ENCODE measurements around the gene DUSP3.
A peak's percentile ranks its signal among the peaks of the same experiment; 100 is the strongest.

Gene DUSP3

GRCh38 chr17:43722870-43723665 is 55.7 kb downstream of the DUSP3 start:
- no peak for DNase-seq

DNA sequence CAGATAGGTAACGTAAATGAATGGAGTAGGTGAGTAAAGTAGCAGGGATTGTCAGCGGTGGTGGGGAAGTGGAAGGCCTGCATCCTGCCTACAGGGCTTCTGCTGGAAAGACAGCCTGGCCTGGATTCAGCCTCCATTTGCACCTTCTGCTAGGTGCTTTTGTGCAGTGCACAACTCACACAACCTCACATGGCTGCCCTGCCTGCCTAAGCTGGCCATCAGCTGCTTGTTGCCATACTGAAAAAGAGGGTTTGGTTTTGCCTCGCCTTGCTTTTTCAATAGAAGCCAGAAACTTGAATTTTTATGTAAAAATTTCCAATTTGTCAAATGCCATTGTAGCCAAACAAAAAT is 56.5 kb downstream of the DUSP3 start:
- no peak for DNase-seq

DNA sequence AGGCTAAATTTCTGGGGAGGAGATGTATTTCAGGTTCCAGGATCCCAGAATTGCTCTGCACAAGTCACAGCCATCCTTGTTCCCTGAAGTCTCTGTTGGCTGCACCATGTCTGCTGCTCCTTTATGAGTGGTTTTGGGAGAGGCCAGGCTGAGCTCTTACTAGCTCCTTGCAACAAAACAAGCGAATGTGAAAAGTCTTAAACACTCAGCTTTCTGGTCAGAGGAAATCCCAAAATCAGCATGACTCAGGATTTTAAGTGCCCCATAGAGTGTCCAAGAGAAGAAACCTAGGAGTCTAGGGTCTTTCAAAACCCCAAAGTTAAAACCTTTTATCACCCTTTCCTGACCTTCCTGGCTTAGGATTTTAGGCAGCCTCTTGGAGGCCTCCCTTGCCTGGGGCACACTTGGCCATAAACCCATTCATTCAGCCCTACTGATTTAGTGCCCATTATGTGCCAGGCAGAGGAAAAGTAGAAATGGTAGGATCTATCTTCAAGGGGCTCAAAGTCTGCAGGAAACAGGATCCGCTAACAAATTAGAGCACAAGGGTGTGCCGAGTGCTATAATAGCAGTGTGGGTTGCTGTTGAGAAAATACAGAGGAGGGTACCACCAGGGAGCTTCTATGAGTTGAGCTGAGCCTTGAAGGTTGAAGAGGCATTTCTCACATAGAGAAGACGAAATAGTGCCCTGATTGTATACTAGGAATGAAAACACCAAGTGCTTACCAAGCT is 57.1 kb downstream of the DUSP3 start:
- no peak for DNase-seq

- peak; percentile 16 for DNase-seq
Observed at GRCh38 chr17:43720311-43721060, 58.3 kb downstream of the DUSP3 start.

- DNase-seq = no peak
Observed at GRCh38 chr17:43719578-43719977, 59.2 kb downstream of the DUSP3 start.

GRCh38 chr17:43718544-43718943 is 60.2 kb downstream of the DUSP3 start:
- DNase-seq = no peak

DNA sequence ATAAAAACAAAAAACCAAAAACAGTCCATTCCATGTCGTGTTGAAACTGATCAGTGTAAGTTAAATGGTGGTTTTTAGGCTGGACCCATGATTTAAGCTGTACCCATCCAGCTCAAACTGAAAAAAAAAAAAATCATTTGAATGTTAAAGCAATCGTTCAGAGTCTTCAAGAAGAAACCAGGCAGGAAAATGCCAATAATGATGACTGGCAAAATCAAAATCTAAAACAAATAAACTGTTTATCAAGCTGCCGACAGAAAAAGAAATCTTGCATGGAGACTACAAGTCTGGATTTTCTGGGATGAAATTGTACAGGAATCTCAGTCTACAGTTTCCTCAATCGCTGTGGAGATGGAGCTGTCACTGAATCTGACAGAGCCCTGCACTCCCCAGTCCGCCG is 60.9 kb downstream of the DUSP3 start:
- DNase-seq = no peak

All from NCI-H510A treated with DMSO at 0.1 percent for 48 hours (cell line).